RPMI7951 (cell line): ENCODE data around the gene LOXL1. TPM values are rescaled to one million over a fixed set of nuclear protein-coding genes. Genes with fewer than 3 reads are reported as not detected.
A peak's percentile ranks its signal among the peaks of the same experiment; 100 is the strongest.

ENCODE experiments used
- DNase-seq: peaks from one replicate; pipeline ENCODE4 v3.0.0-alpha.2; 2012; ENCODE audit warnings: low read depth
- total RNA-seq: library from RNA; depleted of rRNA; stranded (reverse); fragments of >200 nt; shearing (Covaris generic); gene quantifications from 2 replicates; pipeline ENCODE4 v1.2.3, GENCODE V29; 2014; rRNA removed

The LOXL1 gene
- total RNA-seq, 1 experiment from 2014 or later: 45.9 TPM

DNA sequence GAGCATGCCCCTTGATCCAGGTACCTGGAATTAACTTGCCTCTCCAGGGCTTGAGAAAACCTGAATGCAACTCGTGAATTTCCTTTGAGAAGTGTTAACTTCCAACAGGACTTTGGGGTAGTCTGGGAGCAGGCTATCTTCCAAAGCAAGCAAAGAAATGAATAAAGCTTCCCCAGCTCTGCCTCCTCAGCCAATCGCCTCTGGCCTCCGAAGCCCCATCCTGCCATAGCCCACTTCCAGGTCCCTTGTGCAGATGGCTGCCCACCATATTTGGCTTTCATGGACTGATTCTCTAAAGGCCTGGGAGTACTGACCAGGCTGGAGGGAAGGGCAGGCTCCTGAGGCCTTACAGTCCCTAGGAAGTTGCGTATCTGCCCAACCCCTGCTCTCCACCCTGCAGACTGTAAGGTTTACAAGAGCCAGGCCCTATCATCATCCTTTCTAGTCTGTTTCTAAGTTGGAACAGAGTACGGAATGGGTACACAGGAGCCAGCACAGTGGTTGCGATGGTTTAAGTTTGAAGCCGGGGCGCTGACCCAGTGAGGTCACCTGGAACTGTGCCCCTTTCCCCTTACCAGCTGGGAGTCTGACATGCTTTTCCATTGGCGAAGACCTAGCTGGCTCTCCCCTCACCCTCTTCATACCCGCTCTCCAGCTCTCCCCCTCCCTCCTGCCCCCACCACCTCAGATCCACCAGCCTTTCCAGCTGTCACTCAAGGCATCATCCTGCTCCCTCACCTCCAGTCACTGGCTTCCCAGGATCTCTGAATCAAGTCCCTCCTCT is 67.1 kb downstream of the LOXL1 start:
- DNase-seq: no peak

DNA sequence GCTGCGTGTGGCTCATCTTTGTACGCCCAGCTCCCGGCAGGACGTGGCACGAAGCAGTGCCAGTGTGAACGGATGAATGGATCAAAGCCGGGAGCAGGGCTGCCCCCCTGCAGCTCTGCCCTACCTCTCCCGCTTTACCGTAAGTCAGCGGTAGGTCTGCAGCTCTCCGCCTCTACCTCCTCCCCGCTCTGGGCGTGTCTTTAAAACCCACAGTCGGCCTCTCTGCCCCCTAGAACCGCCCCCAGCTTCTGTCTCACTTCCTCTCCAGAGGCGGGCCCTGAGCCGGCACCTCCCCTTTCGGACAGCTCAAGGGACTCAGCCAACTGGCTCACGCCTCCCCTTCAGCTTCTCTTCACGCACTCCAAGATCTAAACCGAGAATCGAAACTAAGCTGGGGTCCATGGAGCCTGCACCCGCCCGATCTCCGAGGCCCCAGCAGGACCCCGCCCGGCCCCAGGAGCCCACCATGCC is 68.2 kb downstream of the LOXL1 start, which contains the start of gene PML:
PML (plus strand) TSS at position 304 of the 471 bp plus-strand sequence; CDS start at position 401, 97 bp downstream.
- peak; percentile 98 for DNase-seq

DNA sequence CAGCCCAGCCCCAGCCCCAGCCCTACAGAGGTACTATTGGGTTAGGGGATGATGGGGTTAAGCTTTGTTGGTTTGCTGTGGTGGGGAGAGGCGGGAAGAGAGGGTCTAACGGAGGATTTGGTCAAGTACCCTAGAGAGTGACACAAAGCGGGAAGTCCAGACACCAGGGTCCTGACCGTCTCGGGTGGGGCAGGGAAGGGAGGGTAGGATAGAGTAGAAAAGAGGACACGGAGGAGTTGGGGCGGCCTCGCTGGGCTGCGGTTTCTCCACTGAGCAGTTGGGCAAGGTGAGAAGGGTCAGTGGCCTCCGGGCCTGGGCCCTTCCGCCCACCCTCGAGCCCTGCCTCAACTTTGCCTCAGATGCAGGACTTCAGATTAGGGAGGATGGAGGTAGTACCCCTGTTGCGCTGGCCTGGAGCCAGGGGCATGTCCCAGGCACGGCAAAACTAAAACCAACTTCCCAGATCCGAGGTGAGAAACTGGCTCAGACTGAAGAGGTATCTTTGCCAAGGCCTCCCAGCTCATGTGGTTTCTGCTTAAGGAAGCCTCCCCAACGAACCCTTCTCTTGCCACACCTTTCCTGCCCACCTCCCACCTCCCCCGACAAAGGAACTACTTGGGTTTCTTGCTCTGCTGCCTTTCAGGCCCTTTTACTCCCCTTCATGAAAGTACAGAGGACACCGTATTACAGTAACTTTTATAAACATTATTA is 68.8 kb downstream of the LOXL1 start:
- peak; percentile 42 for DNase-seq

GRCh38 chr15:73996267-73996666 is 70.0 kb downstream of the LOXL1 start:
- no peak for DNase-seq

DNA sequence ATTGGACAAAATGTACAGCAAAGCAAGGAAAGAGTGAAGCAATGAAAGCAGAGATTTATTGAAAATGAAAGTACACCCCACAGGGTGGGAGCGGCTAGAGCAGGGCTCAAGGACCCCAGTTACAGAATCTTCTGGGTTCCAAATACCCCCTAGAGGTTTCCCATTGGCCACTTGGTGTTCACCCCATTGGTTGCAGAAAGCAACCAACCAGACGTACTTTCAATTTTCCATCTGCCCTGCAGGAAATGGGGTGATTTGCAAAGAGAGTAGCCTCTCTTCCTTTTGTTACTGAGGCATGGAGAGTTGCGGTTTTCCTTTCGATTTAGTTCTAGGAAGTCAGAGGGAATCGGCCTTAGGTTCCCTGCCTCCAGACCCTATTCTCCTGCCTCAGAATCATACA is 70.7 kb downstream of the LOXL1 start:
- DNase-seq: peak; percentile 87

DNA sequence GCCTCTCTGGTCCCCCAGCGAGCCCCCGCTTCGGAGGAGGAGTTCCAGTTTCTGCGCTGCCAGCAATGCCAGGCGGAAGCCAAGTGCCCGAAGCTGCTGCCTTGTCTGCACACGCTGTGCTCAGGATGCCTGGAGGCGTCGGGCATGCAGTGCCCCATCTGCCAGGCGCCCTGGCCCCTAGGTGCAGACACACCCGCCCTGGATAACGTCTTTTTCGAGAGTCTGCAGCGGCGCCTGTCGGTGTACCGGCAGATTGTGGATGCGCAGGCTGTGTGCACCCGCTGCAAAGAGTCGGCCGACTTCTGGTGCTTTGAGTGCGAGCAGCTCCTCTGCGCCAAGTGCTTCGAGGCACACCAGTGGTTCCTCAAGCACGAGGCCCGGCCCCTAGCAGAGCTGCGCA is 71.7 kb downstream of the LOXL1 start:
- DNase-seq: no peak

Other genes with a start within 250 kb of the LOXL1 start
- gene CD276, start 242.1 kb upstream of the LOXL1 start, total RNA-seq: 72.2 and 84.3 TPM in 2 replicates
- gene INSYN1, start 173.1 kb upstream of the LOXL1 start, total RNA-seq: not detected in 2 replicates
- gene TBC1D21, start 52.9 kb upstream of the LOXL1 start, total RNA-seq: not detected in 2 replicates
- gene STOML1, start 65.8 kb downstream of the LOXL1 start, total RNA-seq: 20.4 and 26.8 TPM in 2 replicates
- 26.1 and 39.7 TPM in 2 replicates for gene PML, start 68.3 kb downstream of the LOXL1 start, total RNA-seq
- not detected in 2 replicates for gene GOLGA6A, start 156.1 kb downstream of the LOXL1 start, total RNA-seq
- 0.72 and 1.8 TPM in 2 replicates for gene ISLR2, start 204.1 kb downstream of the LOXL1 start, total RNA-seq
- 2.5 and 8.8 TPM in 2 replicates for gene ISLR, start 247.2 kb downstream of the LOXL1 start, total RNA-seq